H9 (cell line): Measurements from ENCODE around the gene OMP. TPM values are rescaled to one million over a fixed set of nuclear protein-coding genes. Genes with fewer than 3 reads are reported as not detected.

Experiments used
- DNase-seq: peaks from one replicate; pipeline ENCODE4 v3.0.0-alpha.2; 2017
- H2AFZ ChIP-seq: one replicate; pipeline ENCODE4 v1.6.1; 2013; ENCODE audit warnings: mild to moderate bottlenecking, low read length, control low read depth, moderate library complexity
- H2AK5ac ChIP-seq: 2 replicates; pipeline ENCODE4 v1.6.1; 2013; ENCODE audit warnings: low read length, control low read depth, mixed read lengths; ENCODE audit not compliant: insufficient read length
- H2BK120ac ChIP-seq: one replicate; pipeline ENCODE4 v1.6.1; 2013; ENCODE audit warnings: low read depth, mild to moderate bottlenecking, low read length, control low read depth, inconsistent platforms; ENCODE audit not compliant: poor library complexity, severe bottlenecking
- H2BK12ac ChIP-seq: 2 replicates; pipeline ENCODE4 v1.6.1; 2013; ENCODE audit warnings: low read length, control low read depth, mixed read lengths, low read depth; ENCODE audit not compliant: insufficient read length
- H2BK15ac ChIP-seq: 2 replicates; pipeline ENCODE4 v1.6.1; 2013; ENCODE audit warnings: low read depth, low read length, control low read depth
- H2BK20ac ChIP-seq: one replicate; pipeline ENCODE4 v1.6.1; 2013; ENCODE audit warnings: low read depth, mild to moderate bottlenecking, low read length, control low read depth, inconsistent platforms; ENCODE audit not compliant: poor library complexity, severe bottlenecking
- H2BK5ac ChIP-seq: 2 replicates; pipeline ENCODE4 v1.6.1; 2013; ENCODE audit warnings: low read length, control low read depth, mixed read lengths; ENCODE audit not compliant: insufficient read length
- H3K14ac ChIP-seq: 2 replicates; pipeline ENCODE4 v1.6.1; 2013; ENCODE audit warnings: low read length, control low read depth; ENCODE audit not compliant: insufficient read depth
- H3K18ac ChIP-seq: 2 replicates; pipeline ENCODE4 v1.6.1; 2013; ENCODE audit warnings: low read depth, mild to moderate bottlenecking, mixed read lengths, low read length, control low read depth; ENCODE audit not compliant: insufficient read length
- H3K23ac ChIP-seq: 2 replicates; pipeline ENCODE4 v1.6.1; 2013; ENCODE audit warnings: low read length, control low read depth, mixed read lengths, low read depth; ENCODE audit not compliant: insufficient read length
- H3K23me2 ChIP-seq: 2 replicates; pipeline ENCODE4 v1.6.1; 2013; ENCODE audit warnings: low read depth, mild to moderate bottlenecking, mixed read lengths, low read length, control low read depth; ENCODE audit not compliant: insufficient read length, poor library complexity, severe bottlenecking
- H3K27ac ChIP-seq: 2 replicates; pipeline ENCODE4 v1.5.1; 2013; ENCODE audit warnings: low read length, control low read depth, mixed read lengths, low read depth; ENCODE audit not compliant: insufficient read length
- H3K27me3 ChIP-seq: 2 replicates; pipeline ENCODE4 v1.6.1; 2013; ENCODE audit warnings: low read length, control low read depth, inconsistent platforms; ENCODE audit not compliant: insufficient read depth
- H3K4ac ChIP-seq: 2 replicates; pipeline ENCODE4 v1.6.1; 2013; ENCODE audit warnings: low read depth, mild to moderate bottlenecking, control low read depth, inconsistent platforms, low read length, moderate library complexity
- H3K4me1 ChIP-seq: 2 replicates; pipeline ENCODE4 v1.6.1; 2013; ENCODE audit warnings: low read length, control low read depth, inconsistent platforms; ENCODE audit not compliant: insufficient read depth
- H3K4me2 ChIP-seq: 2 replicates; pipeline ENCODE4 v1.6.1; 2013; ENCODE audit warnings: low read length, control low read depth, mixed read lengths; ENCODE audit not compliant: insufficient read length, insufficient read depth
- H3K56ac ChIP-seq: 2 replicates; pipeline ENCODE4 v1.6.1; 2013; ENCODE audit warnings: low read depth, mild to moderate bottlenecking, mixed read lengths, low read length, control low read depth; ENCODE audit not compliant: insufficient read length
- H3K79me1 ChIP-seq: 2 replicates; pipeline ENCODE4 v1.6.1; 2013; ENCODE audit warnings: low read depth, mild to moderate bottlenecking, moderate library complexity, low read length, control low read depth, inconsistent platforms; ENCODE audit not compliant: insufficient read depth, poor library complexity, severe bottlenecking
- H3K79me2 ChIP-seq: 2 replicates; pipeline ENCODE4 v1.6.1; 2013; ENCODE audit warnings: low read length, control low read depth, inconsistent platforms; ENCODE audit not compliant: insufficient read depth
- H3K9ac ChIP-seq: 2 replicates; pipeline ENCODE4 v1.6.1; 2013; ENCODE audit warnings: low read length, control low read depth, mixed read lengths; ENCODE audit not compliant: insufficient read length; ENCODE audit errors: extremely low read depth
- H3K9me3 ChIP-seq: one replicate; pipeline ENCODE4 v1.6.1; 2013; ENCODE audit warnings: low read depth, low read length, inconsistent platforms; ENCODE audit not compliant: control insufficient read depth
- H3T11ph ChIP-seq: one replicate; pipeline ENCODE4 v1.6.1; 2013; ENCODE audit warnings: mild to moderate bottlenecking, low read length, control low read depth, inconsistent platforms
- H4K20me1 ChIP-seq: one replicate; pipeline ENCODE4 v1.6.1; 2013; ENCODE audit not compliant: control insufficient read depth, insufficient read length, insufficient read depth
- H4K5ac ChIP-seq: 2 replicates; pipeline ENCODE4 v1.6.1; 2013; ENCODE audit warnings: low read depth, mild to moderate bottlenecking, mixed read lengths, low read length, control low read depth; ENCODE audit not compliant: insufficient read length
- H4K8ac ChIP-seq: replicated peaks from 2 replicates; pipeline ENCODE4 v1.6.1; 2013; ENCODE audit warnings: low read length, control low read depth, mixed read lengths, low read depth; ENCODE audit not compliant: insufficient read length
- H4K91ac ChIP-seq: 2 replicates; pipeline ENCODE4 v1.6.1; 2013; ENCODE audit warnings: low read depth, mild to moderate bottlenecking, moderate library complexity, mixed read lengths, low read length, control low read depth; ENCODE audit not compliant: insufficient read length
- H3K27ac Mint-ChIP-seq, 3 experiments: 2 replicates in 2 of 3; 3 replicates in 1 of 3; pipeline ENCODE4 v1.8.0; 2020 to 2021; ENCODE audit warnings: mixed read lengths in 3 of 3, mild to moderate bottlenecking in 1 of 3, moderate library complexity in 1 of 3
- H3K27me3 Mint-ChIP-seq: 2 replicates; pipeline ENCODE4 v1.8.0; 2021; ENCODE audit warnings: low read depth, mild to moderate bottlenecking, moderate library complexity, mixed read lengths
- H3K36me3 Mint-ChIP-seq, 3 experiments: 2 replicates in 2 of 3; 3 replicates in 1 of 3; pipeline ENCODE4 v1.8.0; 2020 to 2021; ENCODE audit warnings: low read depth in 3 of 3, mixed read lengths in 3 of 3; ENCODE audit not compliant: insufficient read depth in 1 of 3
- H3K4me1 Mint-ChIP-seq, 2 experiments: 2 replicates each; pipeline ENCODE4 v1.8.0; 2020; ENCODE audit warnings: mixed read lengths in 2 of 2
- H3K4me3 Mint-ChIP-seq, 2 experiments: 2 replicates in 1 of 2; 3 replicates in 1 of 2; pipeline ENCODE4 v1.8.0; 2020 to 2021; ENCODE audit warnings: mild to moderate bottlenecking in 2 of 2, mixed read lengths in 2 of 2, moderate library complexity in 1 of 2
- H3K9me3 Mint-ChIP-seq, 2 experiments: 2 replicates in 1 of 2; 3 replicates in 1 of 2; pipeline ENCODE4 v1.8.0; 2020; ENCODE audit warnings: mild to moderate bottlenecking in 2 of 2, mixed read lengths in 2 of 2, moderate library complexity in 1 of 2
- CTCF ChIP-seq: fragments of 200-600 bp; sonication (generic); conservative IDR thresholded peaks from 3 replicates; pipeline ENCODE4 v1.8.0; 2021; ENCODE audit warnings: antibody characterized with exemption, mild to moderate bottlenecking
- WGBS: extraction: QIAGEN DNeasy Blood & Tissue Kit; methylation state at CpG from one replicate; pipeline ENCODE4 v1.1.7; 2013; ENCODE audit warnings: missing lambda C conversion rate, low lambda C conversion rate, mixed read lengths; ENCODE audit not compliant: insufficient read length; ENCODE audit errors: extremely low coverage; 5-methylcytosine and 5-hydroxymethylcytosine counted together
- total RNA-seq: library from RNA; stranded (reverse); gene quantifications from 2 replicates; pipeline ENCODE4 v1.2.1, GENCODE V29; 2021

The OMP gene
- total RNA-seq, 1 experiment from 2014 or later: not detected

- no peak overlapping the region for H3T11ph ChIP-seq
- H2BK20ac ChIP-seq: no peak overlapping the region
- H3K4me2 ChIP-seq: no peak overlapping the region
- H3K23me2 ChIP-seq: peaks cover 8% of the 10 kb centered on the region
- no CpG with 5 or more reads among the region's 9 CpGs for WGBS
- H3K27me3 Mint-ChIP-seq: peaks cover 20% of the 10 kb centered on the region
- no peak overlapping the region for H2BK120ac ChIP-seq
- no peak overlapping the region for H3K56ac ChIP-seq
- no peak overlapping the region for H2BK15ac ChIP-seq
- H3K4ac ChIP-seq: no peak overlapping the region
- no peak overlapping the region for H3K9ac ChIP-seq
- H4K91ac ChIP-seq: no peak overlapping the region
- no peak overlapping the region for H3K27ac ChIP-seq
- no peak overlapping the region for H3K18ac ChIP-seq
- no peak overlapping the region for H2BK12ac ChIP-seq
- peaks cover 3% of the 10 kb centered on the region for H4K20me1 ChIP-seq
- peaks cover 28 to 36% of the 10 kb centered on the region in 2 experiments for H3K4me1 Mint-ChIP-seq
- H3K79me1 ChIP-seq: no peaks in the 10 kb centered on the region
- H3K4me3 Mint-ChIP-seq: no peak overlapping the region
- H2BK5ac ChIP-seq: no peak overlapping the region
- no peak overlapping the region for H3K23ac ChIP-seq
- no peak overlapping the region for H4K5ac ChIP-seq
- no peaks in the 10 kb centered on the region for H3K36me3 Mint-ChIP-seq
- no peak for DNase-seq
- no peaks in the 10 kb centered on the region for H3K27me3 ChIP-seq
- H2AFZ ChIP-seq: no peak overlapping the region
- no peak overlapping the region for H3K27ac Mint-ChIP-seq
- peaks cover 2% of the 10 kb centered on the region; the same call in 1 of the 2 replicates for H3K4me1 ChIP-seq
- H2AK5ac ChIP-seq: no peak overlapping the region
- no peak overlapping the region for H3K14ac ChIP-seq
- H3K9me3 Mint-ChIP-seq: no peaks in the 10 kb centered on the region; a peak in 1 of 5 replicates
- TF ChIP-seq CTCF: no peak
- H3K9me3 ChIP-seq: no peaks in the 10 kb centered on the region
- H4K8ac ChIP-seq: no peak overlapping the region
- H3K79me2 ChIP-seq: no peaks in the 10 kb centered on the region
Observed at GRCh38 chr11:77144196-77144856, 41.7 kb downstream of the OMP start.
